ENCODE data around the gene NUMB.

Gene NUMB

DNA sequence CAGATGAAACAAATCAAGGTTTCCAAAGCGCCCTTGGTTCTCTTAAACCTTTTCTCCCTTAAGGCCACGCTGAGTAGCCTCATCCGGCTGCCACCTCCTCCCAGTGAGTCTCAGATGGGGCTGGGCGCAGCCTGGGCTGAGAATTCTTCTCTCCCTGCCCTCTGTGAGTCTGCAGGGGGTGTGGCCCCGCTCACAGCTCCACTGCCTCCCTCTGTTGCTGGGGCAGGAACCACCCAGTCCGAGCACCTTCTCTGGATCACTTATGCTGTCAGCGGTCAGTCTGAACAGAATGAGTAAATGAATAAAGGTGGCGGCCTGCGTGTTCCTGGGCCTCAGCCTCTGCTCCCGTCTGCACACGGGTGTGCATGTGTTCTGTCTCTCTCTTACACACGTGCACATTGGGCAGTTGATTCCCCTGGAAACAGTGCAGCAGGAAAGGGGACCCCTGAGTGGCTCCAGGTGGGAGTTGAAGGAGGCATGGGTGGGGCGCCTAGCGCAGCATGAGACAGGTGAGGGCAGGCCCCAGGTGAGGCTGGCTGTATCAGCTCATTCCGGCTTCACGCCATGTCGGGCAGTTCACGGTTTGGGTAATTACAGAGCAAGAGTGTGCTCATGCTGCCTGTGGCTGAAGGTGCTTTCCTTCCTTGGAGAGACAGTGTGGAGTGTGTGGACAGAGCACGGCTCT is 216.7 kb downstream of the NUMB start:
- no peak for DNase-seq

DNA sequence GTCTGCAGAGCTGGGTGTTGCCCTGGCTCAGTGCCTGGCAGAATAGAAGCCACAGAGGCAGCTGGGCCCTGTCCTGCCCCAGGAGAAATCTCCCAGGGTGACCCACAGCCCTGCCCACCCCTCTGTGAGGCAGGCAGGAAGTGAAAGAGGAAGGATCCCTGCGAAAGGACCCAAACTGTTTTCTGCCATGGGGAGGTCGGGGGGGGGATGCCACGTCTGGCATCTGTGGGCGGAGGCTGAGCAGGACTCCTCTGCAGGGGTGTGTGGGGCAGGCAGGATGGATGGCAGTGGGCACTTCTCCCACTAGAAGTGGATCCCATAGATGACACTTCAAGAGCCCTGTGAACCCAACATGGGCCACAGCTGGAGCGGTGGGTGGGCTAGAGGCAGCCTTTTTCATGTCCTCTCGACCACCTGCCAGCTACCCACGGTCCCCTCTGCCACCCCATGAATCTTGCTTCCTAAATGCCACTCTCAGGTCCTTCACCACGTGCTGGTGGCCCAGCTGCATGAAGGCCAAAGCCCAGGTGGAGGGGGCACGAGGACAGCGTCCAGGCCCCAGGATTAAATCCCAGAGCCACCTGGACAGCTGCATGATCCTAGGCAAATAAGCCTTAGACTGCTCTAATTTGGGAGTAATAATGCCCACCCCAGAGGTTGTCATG is 217.4 kb downstream of the NUMB start:
- peak; percentile 4 to 9 for DNase-seq

DNA sequence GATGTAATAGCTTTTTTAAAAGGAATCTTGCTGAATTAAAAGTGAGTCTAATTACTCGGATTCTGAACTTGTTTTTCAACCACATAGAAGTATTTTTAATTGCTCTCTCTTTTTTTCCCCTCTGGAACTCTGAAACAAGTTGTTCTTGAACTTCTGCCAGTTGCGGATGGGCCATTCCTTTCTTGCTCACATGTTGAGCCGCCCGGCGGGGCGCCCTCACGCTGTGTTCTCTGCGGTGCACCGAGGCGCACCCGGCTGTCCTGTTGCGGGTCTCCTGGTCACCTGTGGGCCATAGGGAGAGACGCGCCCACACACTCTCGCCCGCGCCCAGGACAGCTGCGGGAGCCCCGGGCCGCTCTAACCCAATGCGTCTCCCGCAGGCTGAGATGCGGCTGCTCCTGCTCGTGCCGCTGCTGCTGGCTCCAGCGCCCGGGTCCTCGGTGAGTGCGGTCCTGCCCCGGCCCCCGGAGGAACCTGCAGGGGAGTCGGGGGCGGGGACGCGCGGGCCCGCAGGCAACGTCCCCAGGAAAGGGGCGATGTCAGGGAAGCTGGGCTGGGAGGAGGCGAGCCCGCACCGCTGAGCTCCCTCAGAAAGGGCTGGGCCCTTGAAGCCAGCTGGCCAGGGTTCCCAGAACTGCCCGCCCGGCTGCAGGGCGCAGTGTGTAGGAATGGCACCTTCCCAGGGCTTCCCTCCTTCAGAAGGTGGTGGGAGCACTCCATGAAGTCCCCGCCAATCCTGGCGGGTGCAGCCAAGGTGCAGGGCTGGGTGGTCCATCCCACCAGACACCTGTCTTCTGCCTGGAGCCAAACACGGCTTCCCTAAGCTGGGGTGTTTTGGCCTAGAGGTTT is 218.7 kb downstream of the NUMB start:
- no peak for DNase-seq

- DNase-seq, result no peak
These were observed 219.4 kb downstream of the NUMB start for GRCh38 chr14:73238941-73239340.

DNA sequence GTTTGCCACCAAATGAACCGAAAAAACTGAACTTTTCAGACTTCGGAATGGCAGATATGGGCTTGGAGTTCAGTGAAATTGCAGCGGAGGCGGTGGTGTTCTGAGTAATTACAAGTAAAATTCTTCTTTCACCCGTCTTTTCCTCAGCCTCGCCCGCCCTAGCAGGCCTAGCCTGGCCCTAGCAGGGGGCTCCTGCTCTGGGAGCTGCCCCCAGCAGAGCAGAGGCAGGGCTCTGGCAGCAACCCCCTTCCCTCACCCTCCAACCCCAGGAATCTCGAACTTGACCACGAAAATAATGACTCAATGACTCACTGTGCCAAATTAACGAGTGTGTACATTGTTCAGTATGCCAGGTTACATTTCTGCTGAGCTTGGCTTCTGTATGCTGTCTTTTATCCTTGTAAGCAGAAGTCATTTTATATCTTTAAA is 219.9 kb downstream of the NUMB start:
- no peak for DNase-seq

GRCh38 chr14:73237786-73238423 is 220.4 kb downstream of the NUMB start:
- no peak for DNase-seq

GRCh38 chr14:73237219-73237785 is 221.0 kb downstream of the NUMB start, which contains the start of gene PAPLN:
PAPLN (plus strand) TSS chr14:73237506; CDS start chr14:73239779, 2,273 bp downstream.
- DNase-seq, result no peak

- no peak for DNase-seq
These were observed 221.6 kb downstream of the NUMB start for GRCh38 chr14:73236752-73237218.

DNA sequence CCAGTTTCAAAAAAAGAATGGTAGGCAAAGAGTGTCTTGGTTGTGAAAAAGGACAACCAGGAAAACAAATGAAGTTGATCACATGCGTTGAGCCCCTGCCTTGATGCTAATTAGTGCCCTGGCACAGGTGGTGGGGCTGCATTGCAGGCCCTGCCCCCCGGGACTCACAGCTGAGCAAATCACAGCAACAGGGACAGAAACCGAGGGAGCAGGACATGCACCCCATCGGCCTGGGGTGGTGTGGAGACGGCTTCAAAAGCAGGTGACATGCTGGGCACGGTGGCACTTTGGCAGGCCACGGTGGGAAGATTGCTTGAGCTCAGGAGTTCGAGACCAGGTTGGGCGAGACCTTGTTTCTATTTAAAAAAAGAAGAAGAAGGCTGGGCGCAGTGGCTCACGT is 222.2 kb downstream of the NUMB start:
- no peak for DNase-seq

- no peak for DNase-seq
These were observed 222.7 kb downstream of the NUMB start for GRCh38 chr14:73235531-73236155.

DNA sequence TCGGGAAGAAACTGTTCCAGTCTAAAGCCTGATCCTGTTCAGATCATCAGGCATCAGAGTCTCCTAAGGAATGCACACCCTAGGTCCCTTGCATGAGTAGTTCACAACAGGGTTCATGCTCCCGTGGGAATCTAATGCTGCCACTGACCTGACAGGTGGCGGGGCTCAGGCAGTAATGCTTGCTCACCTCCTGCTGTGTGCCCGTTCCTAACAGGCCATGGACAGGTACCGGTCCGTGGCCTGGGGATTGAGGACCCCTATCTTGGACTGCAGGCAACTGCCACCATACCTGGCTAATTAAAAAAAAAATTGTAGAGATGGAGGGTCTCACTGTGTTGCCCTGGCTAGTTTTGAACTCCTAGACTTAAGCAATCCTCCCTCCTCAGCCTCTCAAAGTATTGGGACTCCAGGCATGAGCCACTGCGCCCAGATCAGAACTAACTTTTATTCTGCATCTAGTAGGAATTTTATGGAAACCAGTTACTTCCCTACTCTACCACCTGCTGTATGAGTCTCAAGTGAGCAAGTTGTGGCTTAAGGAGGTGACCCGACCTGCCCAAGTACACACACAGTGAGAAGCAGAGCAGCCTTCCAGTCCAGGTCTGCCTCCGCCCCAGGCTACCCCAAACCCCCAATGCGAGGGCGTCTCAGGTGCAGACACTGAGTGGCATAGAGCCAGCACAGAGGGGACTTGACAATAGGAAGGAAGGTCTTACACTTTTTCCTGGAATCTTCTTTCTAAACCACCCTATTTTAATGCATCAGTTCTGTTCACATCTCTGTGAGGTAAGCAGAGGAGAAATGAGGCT is 223.6 kb downstream of the NUMB start:
- DNase-seq, result no peak

GRCh38 chr14:73234029-73234428 is 224.3 kb downstream of the NUMB start:
- no peak for DNase-seq

DNA sequence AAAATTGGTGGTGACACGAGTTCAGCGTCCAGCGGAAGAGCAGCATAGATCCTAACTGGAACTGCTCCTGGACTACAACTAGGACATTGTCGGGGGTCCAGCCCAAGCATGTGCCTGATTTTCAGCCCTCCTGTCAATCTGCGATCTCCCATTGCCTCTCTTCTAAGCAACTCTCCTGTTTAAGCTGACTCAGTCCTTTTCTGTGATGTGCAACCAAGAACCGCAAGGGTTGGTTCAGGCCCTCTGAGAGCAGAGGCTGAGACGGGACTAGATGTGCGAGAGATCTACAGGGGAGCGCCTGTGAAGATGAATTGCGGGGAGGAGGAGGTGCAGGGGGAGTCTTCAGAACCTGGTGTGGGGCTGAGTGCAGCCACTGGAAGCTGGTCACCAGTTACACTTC is 224.8 kb downstream of the NUMB start:
- DNase-seq, result no peak

- DNase-seq, result no peak
These were observed 225.4 kb downstream of the NUMB start for GRCh38 chr14:73232984-73233383.

- DNase-seq, result no peak
These were observed 226.1 kb downstream of the NUMB start for GRCh38 chr14:73231981-73232851.

GRCh38 chr14:73230051-73230450 is 228.3 kb downstream of the NUMB start:
- no peak for DNase-seq

- no peak for DNase-seq
These were observed 230.2 kb downstream of the NUMB start for GRCh38 chr14:73227812-73228781.

DNA sequence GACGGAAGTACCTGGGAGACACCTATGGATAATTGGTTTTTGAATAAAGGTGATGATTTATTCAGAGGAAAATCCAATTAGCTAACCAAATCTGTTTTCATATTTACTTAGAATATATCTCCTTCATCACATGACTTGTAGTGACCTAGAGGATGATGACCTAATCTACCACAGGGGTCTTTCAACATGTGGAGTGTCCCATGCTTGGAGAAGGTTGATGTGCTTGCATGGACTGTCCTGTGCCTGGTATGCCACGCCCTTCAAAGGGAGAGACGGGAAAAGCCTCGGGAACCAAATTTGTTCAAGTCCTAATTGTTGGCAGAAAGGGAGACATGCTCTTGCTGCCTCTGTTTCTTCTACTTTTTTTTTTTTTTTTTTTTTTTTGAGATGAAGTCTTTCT is 232.8 kb downstream of the NUMB start:
- no peak for DNase-seq

Data from AML-193 (cell line).